HCT116 (cell line): Measurements from ENCODE around the gene SLC50A1. TPM values are rescaled to one million over a fixed set of nuclear protein-coding genes. Genes with fewer than 3 reads are reported as not detected.

Source experiments
- ATAC-seq: fragments of 200-7000 bp; cut with Tn5 transposase; 2 replicates; pipeline ENCODE4 v1.9.1; 2020; ENCODE audit warnings: mild to moderate bottlenecking, moderate library complexity
- BruUV-seq: library from RNA; stranded (reverse); fragments of 400-500 nt; replicated peaks from 2 replicates; lab custom pipeline; 2021; lab: Mats Ljungman, UMichigan
- CTCF ChIA-PET: fragments of 300-600 bp; sonication (Branson Sonifier 250); formaldehyde crosslinking; loops from one replicate; lab custom pipeline; 2021; ENCODE audit warnings: antibody characterized with exemption; lab: Charles Lee
- POLR2A ChIA-PET: fragments of 300-600, 350-600 bp; sonication (Branson Sonifier 250); formaldehyde crosslinking; loops from one replicate; lab custom pipeline; 2021; ENCODE audit warnings: antibody characterized with exemption; lab: Charles Lee
- RAD21 ChIA-PET, 2 experiments: fragments of 300-600 bp; sonication (Branson Sonifier 250); formaldehyde crosslinking; loops; one replicate each; lab custom pipeline; 2023; ENCODE audit warnings: low total read pairs in 2 of 2; ENCODE audit not compliant: uncharacterized antibody in 2 of 2, unreplicated experiment in 2 of 2, low non-redundant PET in 1 of 2; lab: Charles Lee
- DNase-seq: peaks from one replicate; pipeline ENCODE4 v3.0.0-alpha.2; 2010; ENCODE audit warnings: low read depth, low spot score
- H2AFZ ChIP-seq: fragments of 200-600 bp; shearing (Covaris generic), sonication (generic); 2 replicates; pipeline ENCODE4 v1.6.1; 2017; ENCODE audit warnings: low read depth, mixed run types, mixed read lengths, antibody characterized with exemption, low read length; ENCODE audit not compliant: poor library complexity, severe bottlenecking
- H3K27ac ChIP-seq: 2 replicates; pipeline ENCODE4 v1.5.1; 2012; ENCODE audit warnings: low read depth, low read length
- H3K27me3 ChIP-seq: fragments of 200-600 bp; sonication (generic); 2 replicates; pipeline ENCODE4 v1.6.1; 2016; ENCODE audit warnings: mixed run types, low read length, mixed read lengths; ENCODE audit not compliant: insufficient read depth
- H3K36me3 ChIP-seq, 2 experiments: fragments of 200-500 bp in 1 of 2; fragments of 200-600 bp in 1 of 2; sonication (Bioruptor generic) in 1 of 2; sonication (generic) in 1 of 2; 2 replicates each; pipeline versions ENCODE4 v1.5.1 to v1.6.1; 2014 to 2016; ENCODE audit warnings: low read length in 2 of 2, inconsistent platforms in 1 of 2, mixed read lengths in 1 of 2, mixed run types in 1 of 2; ENCODE audit not compliant: insufficient read depth in 2 of 2, control insufficient read depth in 1 of 2
- H3K4me1 ChIP-seq, 2 experiments: fragments of 200-600 bp in 1 of 2; sonication (generic) in 1 of 2; 2 replicates each; pipeline versions ENCODE4 v1.5.1 to v1.6.1; 2012 to 2017; ENCODE audit warnings: low read length in 2 of 2, inconsistent platforms in 1 of 2, mild to moderate bottlenecking in 1 of 2, mixed read lengths in 1 of 2, mixed run types in 1 of 2, moderate library complexity in 1 of 2; ENCODE audit not compliant: insufficient read depth in 2 of 2, control insufficient read depth in 1 of 2
- H3K4me2 ChIP-seq: fragments of 200-600 bp; sonication (generic); 2 replicates; pipeline ENCODE4 v1.6.1; 2017; ENCODE audit warnings: mixed run types, low read length, mixed read lengths
- H3K4me3 ChIP-seq, 2 experiments: fragments of 200-600 bp in 1 of 2; sonication (generic) in 1 of 2; replicated peaks in 1 of 2; 2 replicates each; pipeline ENCODE4 v1.5.1; 2011 to 2016; ENCODE audit warnings: low read length in 2 of 2, control low read depth in 1 of 2, low read depth in 1 of 2, mild to moderate bottlenecking in 1 of 2, mixed read lengths in 1 of 2, mixed run types in 1 of 2
- H3K79me2 ChIP-seq: fragments of 200-600 bp; sonication (generic); 2 replicates; pipeline ENCODE4 v1.6.1; 2017; ENCODE audit warnings: mild to moderate bottlenecking, mixed run types, low read length, moderate library complexity, mixed read lengths; ENCODE audit not compliant: insufficient read depth
- H3K9ac ChIP-seq: fragments of 200-600 bp; sonication (generic); 2 replicates; pipeline ENCODE4 v1.6.1; 2016; ENCODE audit warnings: low read length, mixed read lengths
- H3K9me2 ChIP-seq: fragments of 200-600 bp; sonication (generic), shearing (Covaris generic); 2 replicates; pipeline ENCODE4 v1.6.1; 2017; ENCODE audit warnings: mixed run types, mild to moderate bottlenecking, moderate library complexity; ENCODE audit not compliant: insufficient read depth
- H3K9me3 ChIP-seq, 2 experiments: fragments of 200-500 bp in 1 of 2; fragments of 200-600 bp in 1 of 2; sonication (Bioruptor generic) in 1 of 2; sonication (generic) in 1 of 2; 2 replicates each; pipeline ENCODE4 v1.6.1; 2014 to 2017; ENCODE audit warnings: low read length in 2 of 2, mixed read lengths in 2 of 2, inconsistent platforms in 1 of 2, low read depth in 1 of 2, mild to moderate bottlenecking in 1 of 2, mixed run types in 1 of 2, moderate library complexity in 1 of 2; ENCODE audit not compliant: control insufficient read depth in 1 of 2, insufficient read depth in 1 of 2
- H4K20me1 ChIP-seq: fragments of 200-600 bp; sonication (generic), shearing (Covaris generic); 2 replicates; pipeline ENCODE4 v1.6.1; 2017; ENCODE audit warnings: mixed run types, mild to moderate bottlenecking, moderate library complexity; ENCODE audit not compliant: insufficient read depth
- CEBPB ChIP-seq: IDR thresholded peaks from 2 replicates; pipeline ENCODE4 v1.6.1; 2012; ENCODE audit warnings: low read depth
- RAD21 ChIP-seq: IDR thresholded peaks from 2 replicates; pipeline ENCODE4 v1.6.1; 2012; ENCODE audit warnings: low read depth, mild to moderate bottlenecking
- SIN3A ChIP-seq: IDR thresholded peaks from 2 replicates; pipeline ENCODE4 v1.6.1; 2012; ENCODE audit warnings: low read depth
- intact Hi-C: fragments of 100-400 bp; cut with micrococcal nuclease; formaldehyde crosslinking; loops from 2 replicates; pipeline ENCODE4 v1.10.0; 2022
- total RNA-seq: library from RNA; stranded (reverse); gene quantifications from one replicate; pipeline ENCODE4 v1.2.1, GENCODE V29; 2021; ENCODE audit not compliant: unreplicated experiment
- TF ChIP-seq, protein P1 (sequence below), 3 experiments: fragments of 200-600 bp in 1 of 3; sonication (generic) in 1 of 3; IDR thresholded peaks in 2 of 3; conservative IDR thresholded peaks in 1 of 3; 2 replicates each; pipeline ENCODE4 v1.5.1; 2012 to 2017; ENCODE audit warnings: low read depth in 2 of 3, low read length in 2 of 3, antibody characterized with exemption in 1 of 3, borderline replicate concordance in 1 of 3, control low read depth in 1 of 3, mild to moderate bottlenecking in 1 of 3, mixed read lengths in 1 of 3, mixed run types in 1 of 3, moderate library complexity in 1 of 3; ENCODE audit not compliant: insufficient read depth in 1 of 3

SLC50A1 gene
- total RNA-seq, 1 experiment from 2014 or later = 49.9 TPM

DNA sequence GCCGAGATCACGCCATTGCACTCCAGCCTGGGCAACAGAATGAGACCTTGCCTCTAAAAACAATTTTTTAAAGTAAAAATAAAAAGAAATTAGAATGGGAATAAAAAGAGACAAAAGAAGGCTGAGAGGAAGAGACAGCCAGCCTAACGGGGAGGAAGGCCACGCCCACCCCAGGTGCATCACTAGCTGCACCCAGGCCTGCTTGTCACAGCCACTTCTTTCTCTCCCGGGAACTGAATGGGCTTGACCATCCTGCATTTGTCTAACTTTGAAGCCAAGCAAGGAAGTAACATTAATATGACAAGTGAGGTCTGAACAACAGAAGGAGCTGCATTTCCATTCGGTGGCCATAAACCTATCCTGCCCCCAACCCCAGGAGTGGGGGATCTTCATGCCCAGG is 28.8 kb upstream of the SLC50A1 start (continued):
- TF ChIP-seq, protein P1, sequence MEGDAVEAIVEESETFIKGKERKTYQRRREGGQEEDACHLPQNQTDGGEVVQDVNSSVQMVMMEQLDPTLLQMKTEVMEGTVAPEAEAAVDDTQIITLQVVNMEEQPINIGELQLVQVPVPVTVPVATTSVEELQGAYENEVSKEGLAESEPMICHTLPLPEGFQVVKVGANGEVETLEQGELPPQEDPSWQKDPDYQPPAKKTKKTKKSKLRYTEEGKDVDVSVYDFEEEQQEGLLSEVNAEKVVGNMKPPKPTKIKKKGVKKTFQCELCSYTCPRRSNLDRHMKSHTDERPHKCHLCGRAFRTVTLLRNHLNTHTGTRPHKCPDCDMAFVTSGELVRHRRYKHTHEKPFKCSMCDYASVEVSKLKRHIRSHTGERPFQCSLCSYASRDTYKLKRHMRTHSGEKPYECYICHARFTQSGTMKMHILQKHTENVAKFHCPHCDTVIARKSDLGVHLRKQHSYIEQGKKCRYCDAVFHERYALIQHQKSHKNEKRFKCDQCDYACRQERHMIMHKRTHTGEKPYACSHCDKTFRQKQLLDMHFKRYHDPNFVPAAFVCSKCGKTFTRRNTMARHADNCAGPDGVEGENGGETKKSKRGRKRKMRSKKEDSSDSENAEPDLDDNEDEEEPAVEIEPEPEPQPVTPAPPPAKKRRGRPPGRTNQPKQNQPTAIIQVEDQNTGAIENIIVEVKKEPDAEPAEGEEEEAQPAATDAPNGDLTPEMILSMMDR (IDR thresholded peaks at IDR 0.05 in 2 of 3, conservative IDR thresholded peaks at IDR 0.05 in 1 of 3; ENCODE audit: borderline replicate concordance in 1 of 3, insufficient read depth in 1 of 3, low read depth in 2 of 3, low read length in 2 of 3) = no peak
- TF ChIP-seq CEBPB = no peak

DNA sequence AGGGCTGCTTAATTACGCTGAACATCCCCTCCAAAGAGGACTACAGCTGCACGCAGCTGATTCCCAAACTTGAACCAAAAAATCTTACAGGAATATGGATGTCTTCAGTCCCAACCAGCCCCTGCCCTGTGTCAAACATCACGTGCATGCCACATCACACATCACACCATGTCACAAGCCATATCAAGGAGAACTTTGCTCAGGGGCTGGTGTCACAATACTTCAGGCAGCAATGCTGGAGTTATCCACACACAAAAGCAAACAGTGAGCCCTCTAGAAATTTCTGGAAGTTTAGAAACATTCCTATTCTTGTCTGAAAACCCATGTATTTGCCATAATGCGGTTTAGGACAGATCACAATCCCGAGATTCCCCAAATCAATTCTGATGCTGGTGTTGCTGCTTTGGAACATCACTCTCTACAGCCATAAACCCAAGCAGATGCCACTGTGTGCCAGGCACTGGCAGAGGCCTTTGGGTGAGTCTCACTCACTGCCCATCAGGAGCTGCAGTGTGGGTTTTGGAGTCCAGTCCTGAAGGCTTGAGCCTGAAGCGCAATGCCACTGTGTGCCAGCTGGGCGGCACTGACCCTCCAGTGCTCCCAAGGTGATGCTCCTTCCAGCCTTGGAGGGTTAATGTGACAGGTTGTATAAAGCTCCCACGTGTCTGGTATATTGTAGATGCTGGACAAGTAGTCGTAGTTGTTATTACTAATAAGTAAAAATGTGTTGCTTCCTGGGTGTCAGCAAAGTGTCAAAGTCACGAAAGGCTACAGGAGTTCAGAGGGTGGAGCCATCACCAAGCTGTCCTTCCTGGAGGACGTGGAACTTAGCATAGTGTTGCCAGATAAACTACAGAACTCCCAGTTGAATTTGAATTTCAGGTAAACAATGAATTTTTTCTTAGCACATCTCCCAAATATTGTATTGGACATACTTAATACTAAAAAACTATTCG is 28.1 kb upstream of the SLC50A1 start:
- BruUV-seq = no TSS peak

More for the DNA sequence above, 28.1 kb upstream of the SLC50A1 start:
- Histone ChIP-seq H2AFZ (no peak overlapping the region), H3K9me3 (no peaks in the 10 kb centered on the region), H3K4me1 (peaks cover 0 to 3% of the 10 kb centered on the region in 2 experiments; a peak in 1 of 4 replicates), H3K27ac (no peak overlapping the region), H3K9me2 (no peaks in the 10 kb centered on the region), H3K79me2 (no peaks in the 10 kb centered on the region), H3K4me2 (no peak overlapping the region), H3K36me3 (no peaks in the 10 kb centered on the region), H3K4me3 (no peak overlapping the region), H4K20me1 (no peaks in the 10 kb centered on the region), H3K9ac (no peak overlapping the region), H3K27me3 (no peaks in the 10 kb centered on the region)
- DNase-seq = no peak
- ATAC-seq = peak; percentile 49; the same call in 1 of the 2 replicates
- ChIA-PET POLR2A (no interaction called here), CTCF (interaction anchor here (1.0 to 2.7 kb wide), 4 partner anchors 10 to 66 kb away, joined by 3 to 10 read pairs (median 5); partner anchors contain the start of genes KRTCAP2 and TRIM46), RAD21 (no interaction called here)
- TF ChIP-seq, protein P1 (IDR thresholded peaks at IDR 0.05 in 2 of 3, conservative IDR thresholded peaks at IDR 0.05 in 1 of 3; ENCODE audit: borderline replicate concordance in 1 of 3, insufficient read depth in 1 of 3, low read depth in 2 of 3, low read length in 2 of 3) = 0 out of 6 replicates have a peak, but pooled peaks of 1 of the 3 experiments have one; percentile 10
- TF ChIP-seq SIN3A = no peak
- peak; percentile 14; the same call in 1 of the 2 replicates for TF ChIP-seq RAD21
- intact Hi-C loops = no loop called here
